ENCODE data around the gene NEU1.

DNA sequence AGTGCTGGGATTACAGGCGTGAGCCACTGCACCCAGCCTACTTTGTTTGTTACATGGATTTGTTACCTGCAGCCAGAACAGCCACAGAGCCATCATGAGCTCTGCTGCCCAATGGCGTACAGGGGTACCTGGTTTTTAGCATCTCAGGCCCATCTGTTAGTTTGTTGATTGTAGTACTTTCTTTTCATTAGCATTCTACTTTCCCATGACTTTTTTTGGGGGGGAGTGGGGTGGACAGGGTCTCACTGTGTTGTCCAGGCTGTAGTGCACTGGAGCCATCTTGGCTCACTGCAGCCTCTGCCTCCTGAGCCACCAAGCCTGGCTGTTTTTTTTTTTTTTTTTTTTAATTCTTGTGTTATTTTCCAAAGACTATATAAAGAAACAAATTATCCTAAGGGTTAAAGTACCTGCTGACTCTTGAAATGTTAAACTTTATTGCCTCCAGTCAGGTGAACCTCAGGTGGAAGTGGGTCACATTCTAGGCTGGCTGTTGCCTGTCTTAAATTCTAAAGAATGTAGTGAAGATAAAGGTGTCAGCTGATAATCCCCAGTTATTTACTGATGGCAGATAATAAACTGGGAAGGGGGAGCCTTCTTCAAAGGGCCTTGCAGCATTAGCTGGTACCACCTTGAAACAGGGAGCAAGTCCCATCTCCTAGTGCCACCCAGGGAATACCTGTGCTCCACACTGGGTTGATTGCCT is 15.2 kb downstream of the NEU1 start:
- TF ChIP-seq, protein P1, sequence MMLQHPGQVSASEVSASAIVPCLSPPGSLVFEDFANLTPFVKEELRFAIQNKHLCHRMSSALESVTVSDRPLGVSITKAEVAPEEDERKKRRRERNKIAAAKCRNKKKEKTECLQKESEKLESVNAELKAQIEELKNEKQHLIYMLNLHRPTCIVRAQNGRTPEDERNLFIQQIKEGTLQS (IDR thresholded peaks at IDR 0.05): no peak
- TF ChIP-seq, protein P2, sequence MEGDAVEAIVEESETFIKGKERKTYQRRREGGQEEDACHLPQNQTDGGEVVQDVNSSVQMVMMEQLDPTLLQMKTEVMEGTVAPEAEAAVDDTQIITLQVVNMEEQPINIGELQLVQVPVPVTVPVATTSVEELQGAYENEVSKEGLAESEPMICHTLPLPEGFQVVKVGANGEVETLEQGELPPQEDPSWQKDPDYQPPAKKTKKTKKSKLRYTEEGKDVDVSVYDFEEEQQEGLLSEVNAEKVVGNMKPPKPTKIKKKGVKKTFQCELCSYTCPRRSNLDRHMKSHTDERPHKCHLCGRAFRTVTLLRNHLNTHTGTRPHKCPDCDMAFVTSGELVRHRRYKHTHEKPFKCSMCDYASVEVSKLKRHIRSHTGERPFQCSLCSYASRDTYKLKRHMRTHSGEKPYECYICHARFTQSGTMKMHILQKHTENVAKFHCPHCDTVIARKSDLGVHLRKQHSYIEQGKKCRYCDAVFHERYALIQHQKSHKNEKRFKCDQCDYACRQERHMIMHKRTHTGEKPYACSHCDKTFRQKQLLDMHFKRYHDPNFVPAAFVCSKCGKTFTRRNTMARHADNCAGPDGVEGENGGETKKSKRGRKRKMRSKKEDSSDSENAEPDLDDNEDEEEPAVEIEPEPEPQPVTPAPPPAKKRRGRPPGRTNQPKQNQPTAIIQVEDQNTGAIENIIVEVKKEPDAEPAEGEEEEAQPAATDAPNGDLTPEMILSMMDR (IDR thresholded peaks at IDR 0.05; ENCODE audit: low read depth, low read length, missing input control): no peak
- no peak for TF ChIP-seq SP1 (IDR thresholded peaks at IDR 0.05)
- TF ChIP-seq TAF1 (conservative IDR thresholded peaks at IDR 0.05): no peak
- TF ChIP-seq NR2F2 (IDR thresholded peaks at IDR 0.05): no peak
- no peak for TF ChIP-seq RAD21 (IDR thresholded peaks at IDR 0.05)
- TF ChIP-seq, protein P3, sequence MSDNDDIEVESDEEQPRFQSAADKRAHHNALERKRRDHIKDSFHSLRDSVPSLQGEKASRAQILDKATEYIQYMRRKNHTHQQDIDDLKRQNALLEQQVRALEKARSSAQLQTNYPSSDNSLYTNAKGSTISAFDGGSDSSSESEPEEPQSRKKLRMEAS (IDR thresholded peaks at IDR 0.05): no peak
- TF ChIP-seq FOXA1 (IDR thresholded peaks at IDR 0.05): no peak
- no peak for TF ChIP-seq GABPA (IDR thresholded peaks at IDR 0.05 in 1 of 2, conservative IDR thresholded peaks at IDR 0.05 in 1 of 2)
- no peak for TF ChIP-seq FOXA2 (IDR thresholded peaks at IDR 0.05)
- TF ChIP-seq, protein P4, sequence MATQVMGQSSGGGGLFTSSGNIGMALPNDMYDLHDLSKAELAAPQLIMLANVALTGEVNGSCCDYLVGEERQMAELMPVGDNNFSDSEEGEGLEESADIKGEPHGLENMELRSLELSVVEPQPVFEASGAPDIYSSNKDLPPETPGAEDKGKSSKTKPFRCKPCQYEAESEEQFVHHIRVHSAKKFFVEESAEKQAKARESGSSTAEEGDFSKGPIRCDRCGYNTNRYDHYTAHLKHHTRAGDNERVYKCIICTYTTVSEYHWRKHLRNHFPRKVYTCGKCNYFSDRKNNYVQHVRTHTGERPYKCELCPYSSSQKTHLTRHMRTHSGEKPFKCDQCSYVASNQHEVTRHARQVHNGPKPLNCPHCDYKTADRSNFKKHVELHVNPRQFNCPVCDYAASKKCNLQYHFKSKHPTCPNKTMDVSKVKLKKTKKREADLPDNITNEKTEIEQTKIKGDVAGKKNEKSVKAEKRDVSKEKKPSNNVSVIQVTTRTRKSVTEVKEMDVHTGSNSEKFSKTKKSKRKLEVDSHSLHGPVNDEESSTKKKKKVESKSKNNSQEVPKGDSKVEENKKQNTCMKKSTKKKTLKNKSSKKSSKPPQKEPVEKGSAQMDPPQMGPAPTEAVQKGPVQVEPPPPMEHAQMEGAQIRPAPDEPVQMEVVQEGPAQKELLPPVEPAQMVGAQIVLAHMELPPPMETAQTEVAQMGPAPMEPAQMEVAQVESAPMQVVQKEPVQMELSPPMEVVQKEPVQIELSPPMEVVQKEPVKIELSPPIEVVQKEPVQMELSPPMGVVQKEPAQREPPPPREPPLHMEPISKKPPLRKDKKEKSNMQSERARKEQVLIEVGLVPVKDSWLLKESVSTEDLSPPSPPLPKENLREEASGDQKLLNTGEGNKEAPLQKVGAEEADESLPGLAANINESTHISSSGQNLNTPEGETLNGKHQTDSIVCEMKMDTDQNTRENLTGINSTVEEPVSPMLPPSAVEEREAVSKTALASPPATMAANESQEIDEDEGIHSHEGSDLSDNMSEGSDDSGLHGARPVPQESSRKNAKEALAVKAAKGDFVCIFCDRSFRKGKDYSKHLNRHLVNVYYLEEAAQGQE (IDR thresholded peaks at IDR 0.05): no peak
- no peak for TF ChIP-seq RXRA (IDR thresholded peaks at IDR 0.05)
- TF ChIP-seq YY1 (IDR thresholded peaks at IDR 0.05): no peak
- TF ChIP-seq JUND (IDR thresholded peaks at IDR 0.05): no peak
